GM21825 (cell line): ENCODE measurements around the gene TBC1D3B.
"Not testable (repeated sequence)": the region's sequence is repeated elsewhere in the genome, so short reads cannot be mapped to it uniquely, and the experiment has no call there.

Source experiments
- ATAC-seq: cut with Tn5 transposase; IDR thresholded peaks from one replicate; pipeline ENCODE4 v1.9.1; 2021; ENCODE audit warnings: mild to moderate bottlenecking, moderate library complexity; ENCODE audit not compliant: unreplicated experiment

TBC1D3B gene

DNA sequence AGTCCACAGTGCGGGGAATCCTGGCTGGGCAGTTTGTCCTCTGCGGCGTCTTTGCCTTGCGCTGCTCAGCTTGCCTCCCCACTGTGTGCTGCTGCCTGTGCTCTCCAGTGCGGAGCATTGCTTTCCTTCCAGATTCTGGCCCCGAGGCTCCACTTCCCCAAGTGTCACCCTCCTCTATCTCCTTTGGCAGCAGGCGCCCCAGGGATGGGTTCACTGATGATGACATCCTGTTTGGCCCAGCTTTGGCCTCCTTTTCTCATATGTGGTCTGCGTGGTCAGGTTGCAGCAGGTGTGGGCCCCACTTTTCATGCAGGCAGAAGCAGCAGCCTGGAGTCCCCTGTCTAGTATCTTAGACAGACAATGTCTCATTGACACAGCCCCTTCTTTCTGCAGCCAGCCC, 25.1 kb upstream of the TBC1D3B start:
- ATAC-seq = not testable (repeated sequence)

GRCh38 chr17:36201102-36201501, 24.7 kb upstream of the TBC1D3B start:
- ATAC-seq = not testable (repeated sequence)

DNA sequence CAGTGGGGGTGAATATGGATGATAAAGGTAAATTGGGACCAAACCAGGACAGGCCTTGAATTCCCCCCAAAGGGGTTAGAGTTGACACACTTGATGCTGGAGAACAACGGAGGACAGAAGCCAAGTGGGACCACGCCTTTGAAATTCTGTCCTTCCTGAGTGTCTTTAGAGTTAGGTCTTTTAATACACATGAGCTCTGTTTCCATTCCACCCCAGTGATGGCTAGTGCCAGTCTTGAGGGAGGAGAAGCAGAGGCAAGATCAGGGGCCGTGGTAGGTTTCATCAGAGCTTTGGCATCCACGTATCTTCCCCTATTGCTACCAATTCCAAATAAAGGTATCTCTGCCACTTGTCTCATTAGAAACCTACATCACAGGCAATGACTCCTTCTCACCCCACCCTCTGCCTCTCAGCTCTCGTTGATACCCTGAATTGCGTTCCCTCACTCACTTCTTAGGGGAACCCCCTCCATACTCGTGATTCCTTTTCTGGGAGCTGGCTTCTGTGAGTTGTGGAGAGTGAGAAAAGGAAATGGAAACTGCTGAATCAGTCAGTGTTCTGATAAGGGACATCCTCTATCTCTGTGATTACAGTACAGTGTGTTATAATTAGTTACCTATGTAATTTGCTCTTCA, 22.5 kb upstream of the TBC1D3B start:
- ATAC-seq = peak; percentile 27

DNA sequence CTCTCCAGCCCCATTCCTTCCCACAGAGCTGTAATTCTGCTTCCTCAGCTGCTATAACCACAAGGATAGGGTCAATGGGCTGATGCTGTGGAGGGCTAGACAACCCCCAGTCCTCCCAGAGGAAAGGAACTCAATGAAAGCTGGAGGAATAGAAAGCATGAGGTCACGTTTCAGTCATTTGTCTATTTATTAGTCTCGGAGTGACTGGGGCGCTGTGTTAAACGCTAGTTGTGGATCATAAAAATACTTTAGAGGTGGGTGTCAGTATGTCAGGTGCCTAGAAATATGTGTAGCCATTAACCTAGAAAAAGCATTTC, 20.9 kb upstream of the TBC1D3B start:
- ATAC-seq = peak; percentile 21

GRCh38 chr17:36196131-36196486, 19.7 kb upstream of the TBC1D3B start:
- ATAC-seq = no peak

- ATAC-seq = no peak
Measured at GRCh38 chr17:36195434-36196130, 19.1 kb upstream of the TBC1D3B start.

GRCh38 chr17:36194832-36195433, 18.5 kb upstream of the TBC1D3B start:
- ATAC-seq = not testable (repeated sequence)

DNA sequence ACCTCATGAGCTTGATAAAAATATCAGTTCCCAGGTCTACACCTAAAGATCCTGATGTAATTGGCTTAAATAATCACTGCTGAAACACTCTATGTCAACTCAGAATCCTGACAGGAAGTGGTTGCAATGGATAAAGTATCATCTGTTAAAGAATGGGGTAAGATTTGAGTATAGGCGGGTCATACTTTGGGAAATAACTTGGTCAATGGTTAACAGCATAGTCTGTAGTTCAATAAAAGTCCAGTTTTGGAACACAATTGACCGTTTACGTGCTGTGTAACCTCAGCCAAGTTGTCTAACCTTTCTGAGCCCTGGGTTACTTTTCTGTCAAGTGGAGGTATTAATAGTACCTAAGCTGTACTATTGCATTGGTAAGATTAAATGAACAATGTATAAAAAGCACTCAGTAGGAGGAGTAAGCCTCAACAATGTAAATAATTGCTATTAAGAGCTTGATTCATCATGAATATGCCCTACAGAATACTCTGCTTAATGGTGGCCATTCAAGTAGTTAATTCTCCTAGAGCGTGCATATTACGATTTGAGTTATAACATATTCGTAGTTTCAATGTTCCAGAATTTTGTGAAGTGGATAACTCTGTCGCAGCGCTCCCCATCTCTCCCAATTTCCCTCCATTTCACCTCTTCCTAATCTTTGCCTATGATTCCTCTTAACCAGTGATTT, 17.9 kb upstream of the TBC1D3B start:
- ATAC-seq = not testable (repeated sequence)

- no peak for ATAC-seq
Measured at GRCh38 chr17:36193216-36193775, 16.9 kb upstream of the TBC1D3B start.

GRCh38 chr17:36190549-36191330, 14.3 kb upstream of the TBC1D3B start:
- not testable (repeated sequence) for ATAC-seq

DNA sequence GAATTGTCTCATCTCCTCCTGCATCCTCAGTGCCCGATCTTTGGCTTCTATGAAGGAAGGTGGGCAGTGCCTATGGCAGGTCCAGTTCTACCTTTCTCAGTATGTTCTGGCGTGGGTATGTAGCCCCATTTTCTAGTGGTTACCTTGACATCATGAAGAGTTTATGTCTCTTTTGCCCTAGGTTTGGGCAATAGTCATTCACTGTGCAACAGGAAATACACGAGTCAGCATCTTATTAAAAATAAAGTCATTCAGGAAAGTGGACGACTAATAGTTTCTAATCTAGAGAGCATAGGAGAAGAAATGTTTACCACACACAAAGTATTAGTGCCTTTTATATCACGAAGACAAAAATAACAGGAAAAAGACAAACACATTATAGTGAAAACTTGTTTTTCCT, 13.6 kb upstream of the TBC1D3B start:
- not testable (repeated sequence) for ATAC-seq

DNA sequence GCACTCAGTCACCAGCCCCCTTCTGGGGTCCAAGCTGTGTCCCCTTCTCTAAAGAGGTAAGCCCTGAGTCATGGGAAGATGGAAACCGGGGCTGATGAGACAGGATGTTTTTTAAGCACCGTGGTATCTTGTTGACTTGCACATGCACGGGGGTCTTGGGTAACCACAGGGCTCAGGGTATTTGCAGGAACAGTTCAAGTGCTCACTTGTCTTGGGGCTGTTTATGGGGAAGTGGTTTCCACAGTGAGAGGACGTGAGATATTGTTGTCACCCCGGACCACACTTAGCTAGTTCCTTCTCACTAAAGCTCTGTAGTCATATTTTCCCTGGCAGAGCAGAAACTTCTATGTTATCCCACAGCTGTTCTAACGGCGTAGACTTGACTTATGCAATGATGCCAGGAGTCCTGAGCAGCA, 12.5 kb upstream of the TBC1D3B start:
- peak; percentile 55 for ATAC-seq

DNA sequence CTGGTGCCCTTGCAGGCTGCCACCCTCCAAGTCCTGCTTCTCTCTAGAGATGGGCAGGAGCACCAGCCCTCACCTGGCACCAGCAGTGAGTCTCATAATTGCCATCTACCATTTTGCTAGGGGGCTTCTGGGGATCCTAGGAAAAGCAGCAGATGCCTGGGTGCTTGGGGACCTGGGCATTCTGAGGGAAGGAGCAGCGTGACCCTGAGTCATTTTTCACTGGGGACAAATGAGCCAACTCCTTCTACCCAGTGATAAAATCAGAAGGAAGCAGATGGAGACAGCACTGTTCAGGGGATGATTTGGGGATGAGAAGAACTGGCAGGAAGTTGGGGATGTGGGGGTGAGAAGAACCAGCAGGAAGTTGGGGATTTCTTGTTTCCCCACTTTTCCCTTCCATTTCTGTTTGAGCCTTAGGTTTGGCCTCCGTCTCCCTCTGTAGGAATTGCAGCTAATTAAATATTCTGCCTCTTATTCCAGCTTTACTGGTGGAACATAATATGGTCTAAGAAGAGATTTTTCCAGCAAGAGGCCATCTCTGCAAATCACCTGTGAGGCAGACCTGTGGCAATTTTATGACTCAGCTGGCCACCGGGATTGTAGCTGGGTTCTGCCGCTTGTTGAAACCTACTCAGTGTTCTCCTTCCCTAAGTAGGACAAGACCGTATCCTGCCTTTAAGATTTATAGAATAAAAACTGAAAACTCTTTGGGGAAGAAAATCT, 11.7 kb upstream of the TBC1D3B start:
- not testable (repeated sequence) for ATAC-seq

- ATAC-seq = not testable (repeated sequence)
Measured at GRCh38 chr17:36186810-36187763, 10.7 kb upstream of the TBC1D3B start.

- ATAC-seq = no peak
Measured at GRCh38 chr17:36185416-36185815, 9.0 kb upstream of the TBC1D3B start.

DNA sequence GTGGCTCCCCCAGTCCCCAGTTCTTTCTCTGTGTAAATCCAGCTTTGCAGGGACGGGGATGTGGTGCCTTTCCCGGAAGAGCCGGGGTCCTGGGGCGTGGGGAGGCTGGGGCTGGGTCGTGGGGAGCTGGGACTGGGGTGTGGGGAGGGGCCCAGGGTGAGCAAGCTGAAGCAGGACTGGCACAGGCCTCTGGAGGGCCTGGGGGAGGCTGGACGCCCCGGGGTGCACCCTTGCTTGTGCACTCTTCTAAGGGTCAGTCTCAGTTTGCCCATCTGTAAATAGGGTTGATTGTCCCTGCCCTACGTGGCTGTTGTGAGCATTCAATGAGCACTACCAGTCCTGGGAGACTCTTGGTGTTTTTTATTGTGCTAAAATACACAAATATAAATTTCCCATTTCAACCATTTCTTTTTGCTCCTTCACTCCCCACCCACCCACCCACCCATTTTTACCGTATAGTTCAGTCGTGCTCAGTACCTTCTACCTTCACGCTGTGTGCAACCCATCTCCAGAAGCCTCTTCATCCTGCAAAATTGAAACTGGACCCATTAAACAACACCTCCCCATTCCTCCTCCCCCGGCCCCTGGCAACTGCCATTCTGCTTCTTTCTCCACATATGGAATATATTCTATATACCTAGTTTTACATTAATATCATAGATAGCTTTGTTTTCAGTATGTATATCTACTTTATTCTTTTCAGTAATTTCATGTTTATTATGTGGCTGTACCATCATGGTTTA, 7.8 kb upstream of the TBC1D3B start:
- no peak for ATAC-seq

GRCh38 chr17:36183001-36183971, 6.8 kb upstream of the TBC1D3B start:
- peak; percentile 34 for ATAC-seq
